GM10266 (cell line): Measurements from ENCODE around the gene UBXN7.
"Not testable (repeated sequence)": the region's sequence is repeated elsewhere in the genome, so short reads cannot be mapped to it uniquely, and the experiment has no call there.

ENCODE experiments used
- DNase-seq: peaks from one replicate; pipeline ENCODE4 v3.0.0; 2012; ENCODE audit errors: extremely low spot score
- CTCF ChIP-seq: IDR thresholded peaks from 2 replicates; pipeline ENCODE4 v1.5.1; 2012; ENCODE audit warnings: mild to moderate bottlenecking, low read depth; ENCODE audit not compliant: control insufficient read depth, insufficient read depth; ENCODE audit errors: missing control alignments

UBXN7 gene

DNA sequence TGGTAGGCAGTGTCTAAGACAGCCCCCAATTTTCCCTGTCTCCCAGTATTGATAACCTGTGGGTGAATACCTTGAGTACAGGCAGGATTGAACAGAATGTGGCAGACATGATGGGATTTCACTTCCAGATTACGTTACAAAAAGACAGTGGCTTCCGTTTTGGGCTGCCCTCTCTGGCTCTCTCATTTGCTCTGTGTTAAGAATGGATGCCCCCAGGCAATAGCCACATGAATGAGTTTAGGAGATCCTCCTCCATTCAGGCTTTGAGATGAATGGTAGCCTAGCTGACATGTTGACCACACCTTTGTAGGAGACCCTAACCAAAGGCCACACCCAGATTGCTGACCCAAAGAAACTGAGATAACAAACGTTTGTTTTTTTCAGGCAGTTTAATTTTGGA is 34.3 kb downstream of the UBXN7 start:
- DNase-seq = no peak
- no peak for TF ChIP-seq CTCF

- DNase-seq = no peak
- TF ChIP-seq CTCF = no peak
These were observed 42.1 kb downstream of the UBXN7 start for GRCh38 chr3:196390116-196390515.

DNA sequence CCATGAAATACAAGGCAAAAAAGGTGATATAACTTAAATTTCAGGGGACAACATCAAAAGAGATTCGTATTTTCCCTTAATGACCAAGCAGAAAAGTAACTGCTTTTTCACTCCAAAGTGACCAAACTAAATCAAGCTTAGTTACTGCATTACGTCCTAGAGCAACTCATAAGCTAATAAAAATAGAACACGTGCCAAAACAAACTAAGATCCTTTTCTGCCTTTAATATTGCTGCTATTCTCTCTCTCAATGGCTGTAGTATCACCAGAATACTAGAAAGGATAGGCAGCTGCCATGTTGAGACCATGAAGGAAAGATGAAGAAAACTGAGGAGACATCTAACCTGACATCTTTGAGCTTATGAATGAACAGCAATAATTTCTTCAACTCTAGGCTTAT is 43.3 kb downstream of the UBXN7 start:
- DNase-seq = no peak
- TF ChIP-seq CTCF = no peak

DNA sequence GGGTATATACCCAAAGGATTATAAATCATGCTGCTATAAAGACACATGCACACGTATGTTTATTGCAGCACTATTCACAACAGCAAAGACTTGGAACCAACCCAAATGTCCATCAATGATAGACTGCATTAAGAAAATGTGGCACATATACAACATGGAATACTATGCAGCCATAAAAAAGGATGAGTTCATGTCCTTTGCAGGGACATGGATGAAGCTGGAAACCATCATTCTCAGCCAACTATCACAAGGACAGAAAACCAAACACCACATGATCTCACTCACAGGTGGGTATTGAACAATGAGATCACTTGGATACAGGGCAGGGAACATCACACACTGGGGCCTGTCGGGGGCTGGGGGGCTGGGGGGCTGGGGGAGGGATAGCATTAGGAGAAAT is 44.3 kb downstream of the UBXN7 start:
- not testable (repeated sequence) for DNase-seq

DNA sequence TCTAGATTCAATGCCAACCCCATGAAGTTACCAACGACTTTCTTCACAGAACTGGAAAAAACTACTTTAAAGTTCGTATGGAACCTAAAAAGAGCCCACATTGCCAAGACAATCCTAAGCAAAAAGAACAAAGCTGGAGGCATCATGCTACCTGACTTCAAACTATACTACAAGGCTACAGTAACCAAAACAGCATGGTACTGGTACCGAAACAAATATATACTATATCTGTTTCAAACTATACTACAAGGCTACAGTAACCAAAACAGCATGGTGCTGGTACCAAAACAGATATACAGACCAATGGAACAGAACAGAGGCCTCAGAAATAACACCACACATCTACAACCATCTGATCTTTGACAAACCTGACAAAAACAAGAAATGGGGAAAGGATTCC is 45.4 kb downstream of the UBXN7 start:
- DNase-seq = not testable (repeated sequence)

- DNase-seq = not testable (repeated sequence)
These were observed 46.2 kb downstream of the UBXN7 start for GRCh38 chr3:196386034-196386433.

DNA sequence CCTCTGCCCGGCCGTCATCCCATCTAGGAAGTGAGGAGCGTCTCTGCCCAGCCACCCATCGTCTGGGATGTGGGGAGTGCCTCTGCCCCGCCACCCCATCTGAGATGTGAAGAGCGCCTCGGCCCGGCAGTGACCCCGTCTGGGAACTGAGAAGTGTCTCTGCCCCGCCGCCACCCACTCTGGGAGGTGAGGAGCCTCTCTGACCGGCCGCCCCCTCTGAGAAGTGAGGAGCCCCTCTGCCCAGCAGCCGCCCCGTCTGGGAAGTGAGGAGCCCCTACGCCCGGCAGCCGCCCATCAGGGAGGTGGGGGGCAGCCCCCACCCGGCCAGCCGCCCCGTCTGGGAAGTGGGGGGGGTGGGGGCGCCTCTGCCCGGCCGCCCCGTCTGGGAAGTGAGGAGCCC is 46.8 kb downstream of the UBXN7 start:
- not testable (repeated sequence) for DNase-seq

GRCh38 chr3:196378146-196378841 is 53.9 kb downstream of the UBXN7 start:
- TF ChIP-seq CTCF = no peak
- DNase-seq = no peak

DNA sequence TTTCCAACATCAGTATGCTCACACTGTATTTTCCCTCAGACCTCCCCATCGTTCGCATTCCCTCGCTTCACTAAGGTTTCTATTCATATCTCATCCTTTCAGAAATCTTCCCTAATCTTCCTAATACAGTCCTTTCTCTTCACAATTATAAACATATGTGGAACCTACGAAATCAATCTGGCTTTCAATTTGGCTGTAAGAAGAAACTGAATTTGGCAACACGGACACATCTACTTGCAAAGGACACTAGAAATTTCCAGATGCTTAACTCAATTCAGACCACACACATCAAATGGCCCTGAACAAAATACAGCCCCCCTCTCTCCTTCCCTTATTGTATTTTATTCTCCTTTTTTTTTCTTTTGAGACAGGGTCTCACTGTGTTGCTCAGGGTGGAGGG is 54.9 kb downstream of the UBXN7 start:
- TF ChIP-seq CTCF = no peak
- no peak for DNase-seq

DNA sequence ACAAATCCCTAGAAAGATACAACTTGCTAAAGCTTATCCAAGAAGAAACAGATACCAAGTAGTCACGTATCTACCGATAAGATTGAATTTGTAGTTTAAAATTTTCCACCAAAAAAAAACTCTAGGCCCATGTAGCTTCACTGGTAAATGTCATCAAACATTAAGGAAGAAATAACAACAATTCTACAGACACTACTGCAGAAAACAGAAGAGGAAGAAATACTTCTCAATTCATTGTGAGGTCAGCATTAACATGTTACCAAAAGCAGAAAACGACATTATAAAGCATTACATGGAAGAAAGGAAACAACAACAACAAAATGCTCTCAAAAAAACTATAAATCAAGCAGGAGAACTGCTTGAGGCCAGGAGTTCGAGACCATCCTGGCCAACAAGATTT is 66.5 kb downstream of the UBXN7 start:
- TF ChIP-seq CTCF = no peak
- no peak for DNase-seq
